Spleen (tissue), 7 donors: ENCODE results near the gene SUCLG2.

Source experiments
- CTCF ChIP-seq, 11 experiments: fragments of 200-600 bp in 7 of 11; fragments of 450-650 bp in 4 of 11; sonication (generic) in 4 of 11; IDR thresholded peaks in 8 of 11; conservative IDR thresholded peaks in 3 of 11; 1 replicate in 7 of 11; 2 replicates in 4 of 11; pipeline versions ENCODE4 v1.4.0 to v1.8.0; 2016 to 2021; ENCODE audit warnings: antibody characterized with exemption in 11 of 11, inconsistent platforms in 4 of 11, mild to moderate bottlenecking in 1 of 11
- POLR2AphosphoS5 ChIP-seq, 3 donors: sonication (generic); formaldehyde crosslinking; IDR thresholded peaks; one replicate each; pipeline ENCODE4 v1.5.1; 2017; ENCODE audit warnings: antibody characterized with exemption in 3 of 3
- donor health status: DM: no; HTN: no; CAD: no; lungs with moderate emphysema.
- donor health status: DM: no; HTN: no; CAD: no.
- donor health status: DM: no; HTN: no; CAD: no.

DNA sequence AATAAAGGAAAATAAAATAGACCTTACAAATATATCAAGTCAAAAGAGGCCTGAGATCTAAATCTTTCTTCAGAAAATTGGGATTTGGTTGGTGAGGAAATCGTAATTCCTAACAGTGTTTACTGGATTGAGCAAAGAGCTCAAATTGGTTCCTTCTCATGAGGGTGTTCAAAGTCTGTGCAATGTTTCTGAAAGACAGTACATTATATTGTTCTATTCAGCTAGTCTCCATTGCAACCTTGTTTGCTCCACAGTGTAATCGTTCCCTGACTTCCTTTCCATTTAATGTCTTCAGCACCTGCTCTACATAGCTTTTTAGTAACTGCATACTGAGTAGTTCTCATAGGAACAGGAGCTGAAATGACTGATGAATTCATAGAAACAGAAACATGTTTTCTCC is 326.8 kb downstream of the SUCLG2 start:
- TF ChIP-seq POLR2AphosphoS5 (IDR thresholded peaks at IDR 0.05) = no peak
- TF ChIP-seq CTCF (IDR thresholded peaks at IDR 0.05 in 8 of 11, conservative IDR thresholded peaks at IDR 0.05 in 3 of 11) = no peak
